Measurements from ENCODE around the gene NCF1. TPM values are rescaled to one million over a fixed set of nuclear protein-coding genes. Genes with fewer than 3 reads are reported as not detected.
"Not testable (repeated sequence)": the region's sequence is repeated elsewhere in the genome, so short reads cannot be mapped to it uniquely, and the experiment has no call there.

Gene NCF1
- total and polyA plus RNA-seq, 10 donors, result 85.9 to 243 (median 129) TPM

DNA sequence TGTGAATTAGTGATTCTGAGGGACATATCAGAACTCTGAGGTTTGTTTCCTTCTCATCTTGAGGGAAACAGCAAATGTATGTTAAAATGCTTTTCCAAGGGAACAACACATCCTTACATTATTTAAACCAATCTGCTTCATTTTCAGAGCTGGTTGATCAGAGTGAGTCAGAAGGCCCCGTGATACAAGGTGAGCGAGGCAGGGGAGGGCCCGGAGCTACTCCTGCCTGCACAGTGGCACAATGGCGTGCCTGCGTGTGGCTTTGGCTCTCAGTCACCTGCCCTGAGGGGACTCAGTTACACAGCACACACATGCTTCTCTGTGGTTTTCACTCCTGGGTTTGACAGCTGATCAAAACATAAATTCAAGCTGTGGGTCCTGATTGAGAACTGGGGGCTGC is 17.1 kb upstream of the NCF1 start:
- H3K36me3 ChIP-seq; H3K9me3 ChIP-seq; intact Hi-C loops (cut with DNase I; ENCODE audit: low total_unique reads); H3K27me3 ChIP-seq (replicated peaks in 1 of 7); H3K4me3 ChIP-seq; H3K27ac ChIP-seq; H3K4me1 ChIP-seq; DNase-seq: not testable (repeated sequence)
- no CpG with 5 or more reads among the region's 5 CpGs for WGBS, 5 donors

DNA sequence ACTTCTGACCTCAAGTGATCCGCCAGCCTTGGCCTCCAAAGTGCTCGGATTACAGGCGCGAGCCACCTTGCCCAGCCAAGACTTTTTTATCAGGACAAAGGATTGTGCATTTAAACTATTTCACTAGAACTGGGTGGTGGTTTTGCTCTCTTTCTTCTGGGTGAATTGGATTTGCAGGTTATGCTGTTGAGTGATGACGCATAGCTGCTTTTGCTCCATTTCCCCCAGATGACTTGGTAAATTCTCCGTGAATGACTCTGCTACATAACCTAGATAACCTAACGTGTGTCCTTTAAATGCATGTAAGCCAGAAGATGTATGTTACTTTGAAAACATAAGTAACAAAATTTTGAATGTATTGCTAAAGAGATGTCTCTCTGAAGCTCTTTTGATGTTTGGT is 15.5 kb upstream of the NCF1 start:
- H3K4me1 ChIP-seq; DNase-seq; H3K4me3 ChIP-seq; H3K36me3 ChIP-seq; intact Hi-C loops (cut with DNase I; ENCODE audit: low total_unique reads); H3K27ac ChIP-seq; H3K9me3 ChIP-seq; H3K27me3 ChIP-seq (replicated peaks in 1 of 7): not testable (repeated sequence)
- no CpG with 5 or more reads among the region's 7 CpGs for WGBS, 5 donors

DNA sequence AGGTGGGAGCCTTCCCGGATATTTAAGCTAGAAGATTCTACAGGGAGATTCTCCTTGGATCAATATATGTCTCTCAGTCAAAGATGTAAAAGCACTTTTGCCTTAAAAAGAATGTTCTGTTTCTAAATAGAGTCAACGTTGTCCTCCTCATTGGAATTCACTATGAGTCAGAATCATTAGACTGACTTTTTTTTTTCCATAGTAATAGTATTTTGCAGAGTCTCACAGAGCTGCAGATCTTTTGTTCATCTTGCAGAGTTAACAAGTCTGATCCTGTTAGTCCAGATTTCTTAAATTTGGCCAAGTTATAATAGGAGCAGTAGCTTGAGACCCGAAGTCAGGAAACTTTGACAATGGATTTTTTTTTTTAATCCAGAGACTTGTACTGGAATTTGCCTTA is 14.8 kb upstream of the NCF1 start:
- not testable (repeated sequence) for H3K36me3 ChIP-seq

DNA sequence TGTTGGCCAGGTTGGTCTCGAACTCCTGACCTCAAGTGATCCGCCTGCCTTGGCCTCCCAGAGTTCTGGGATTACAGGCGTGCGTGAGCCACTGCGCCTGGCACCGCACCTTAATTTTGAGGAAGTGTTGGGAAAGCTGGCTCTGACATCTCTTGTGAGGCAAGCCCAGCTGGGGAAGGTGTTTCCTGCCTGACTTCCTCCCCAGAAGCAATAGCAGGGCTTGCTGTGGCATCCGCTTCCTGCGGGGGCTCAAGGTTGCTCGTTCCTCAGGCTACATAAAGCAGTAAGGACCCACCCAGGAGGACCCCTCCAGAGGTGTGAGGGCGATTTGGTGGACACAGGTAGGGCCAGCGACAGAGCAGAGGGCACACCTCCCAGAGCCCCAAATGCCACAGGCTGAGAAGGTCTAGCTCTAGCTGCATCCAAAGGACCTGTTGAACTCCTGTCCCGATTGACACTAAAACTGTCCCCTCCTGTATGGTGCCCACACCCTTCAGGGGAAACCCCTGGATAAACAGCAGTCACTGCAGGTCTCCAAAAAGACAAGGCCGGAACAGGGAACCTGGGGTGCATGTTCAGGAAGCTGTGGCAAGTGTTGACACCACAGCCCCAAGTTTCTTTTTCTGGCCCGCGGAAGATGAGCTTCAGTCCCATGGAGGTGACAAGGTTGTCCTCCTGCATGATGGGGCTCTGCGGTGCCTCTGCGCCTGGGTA is 8.4 kb upstream of the NCF1 start:
- H3K4me3 ChIP-seq; DNase-seq; H3K27me3 ChIP-seq (replicated peaks in 1 of 7); H3K9me3 ChIP-seq; intact Hi-C loops (cut with DNase I; ENCODE audit: low total_unique reads); H3K36me3 ChIP-seq: not testable (repeated sequence)
- Histone ChIP-seq H3K4me1 (peaks cover 0 to 19% (median 6%) of the 10 kb centered on the region in 6 donors), H3K27ac (peak overlapping the region in 2 of 8 donors; percentile 45 to 67)
- no CpG with 5 or more reads among the region's 17 CpGs for WGBS, 5 donors

More for the DNA sequence above, 14.8 kb upstream of the NCF1 start:
- peak overlapping the region in 1 of 8 donors; percentile 45 for H3K27ac ChIP-seq
- DNase-seq; H3K27me3 ChIP-seq (replicated peaks in 1 of 7); H3K4me3 ChIP-seq; intact Hi-C loops (cut with DNase I; ENCODE audit: low total_unique reads); H3K9me3 ChIP-seq; H3K4me1 ChIP-seq: not testable (repeated sequence)
- WGBS, 5 donors, result no CpG with 5 or more reads among the region's 3 CpGs

DNA sequence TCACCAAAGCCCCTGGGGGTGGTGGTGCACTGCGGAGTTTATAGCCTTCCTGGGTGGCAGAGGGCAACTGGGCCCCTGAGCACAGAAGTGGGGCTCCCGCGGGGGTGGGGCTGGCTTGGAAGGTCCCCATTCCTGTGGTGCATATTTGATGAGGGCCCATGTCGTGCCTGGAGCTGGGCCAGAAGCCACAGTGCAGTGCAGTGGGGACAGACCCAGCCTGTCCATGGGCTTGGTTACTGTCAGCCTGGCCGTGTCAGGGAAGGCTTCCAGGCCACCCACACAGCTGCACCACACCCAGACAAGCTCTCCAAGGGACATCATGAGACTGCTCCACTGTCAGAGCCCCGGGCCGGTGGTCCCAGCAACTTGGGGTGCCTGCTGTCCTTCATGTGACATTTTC is 7.3 kb upstream of the NCF1 start:
- H3K36me3 ChIP-seq; H3K27me3 ChIP-seq (replicated peaks in 1 of 7); intact Hi-C loops (cut with DNase I; ENCODE audit: low total_unique reads); DNase-seq; H3K4me3 ChIP-seq; H3K9me3 ChIP-seq: not testable (repeated sequence)
- Histone ChIP-seq H3K27ac (peak overlapping the region in 1 of 8 donors; percentile 82), H3K4me1 (peaks cover 0 to 19% (median 6%) of the 10 kb centered on the region in 6 donors)
- WGBS, 5 donors, result 40% methylated on average over 1 of the region's 7 CpGs; no CpG with 5 or more reads in 4 of the 5 donors

DNA sequence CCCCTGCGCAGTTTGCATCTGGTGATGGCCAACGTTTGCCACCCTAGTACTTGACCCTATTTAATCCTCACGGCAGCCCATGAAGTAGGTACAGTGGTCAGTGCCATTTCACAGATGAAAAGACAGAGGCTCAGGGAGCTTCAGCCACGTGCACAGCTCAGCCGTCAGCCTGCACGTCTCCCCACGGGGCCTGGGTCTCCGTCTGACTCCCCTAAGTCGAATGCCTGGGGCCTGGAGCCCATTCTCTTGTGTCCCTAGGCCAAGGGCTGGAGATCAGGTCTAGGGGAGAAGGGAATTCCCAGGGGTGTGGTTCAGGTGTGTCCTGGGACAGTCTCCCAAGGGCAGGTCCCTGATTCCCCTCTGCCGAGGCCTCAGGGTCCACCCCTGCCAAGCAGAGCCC is 6.8 kb upstream of the NCF1 start:
- H3K27me3 ChIP-seq (replicated peaks in 1 of 7); H3K9me3 ChIP-seq; intact Hi-C loops (cut with DNase I; ENCODE audit: low total_unique reads); H3K4me3 ChIP-seq; H3K36me3 ChIP-seq: not testable (repeated sequence)
- Histone ChIP-seq H3K4me1 (peaks cover 0 to 19% (median 4%) of the 10 kb centered on the region in 6 donors), H3K27ac (peak overlapping the region in 4 of 8 donors; percentile 36 to 82 (median 44))
- peak; percentile 66 for DNase-seq
- WGBS, 5 donors, result 75 to 91% (median 78%) methylated on average over 6 to 8 of the region's 10 CpGs; no CpG with 5 or more reads in 1 of the 5 donors

DNA sequence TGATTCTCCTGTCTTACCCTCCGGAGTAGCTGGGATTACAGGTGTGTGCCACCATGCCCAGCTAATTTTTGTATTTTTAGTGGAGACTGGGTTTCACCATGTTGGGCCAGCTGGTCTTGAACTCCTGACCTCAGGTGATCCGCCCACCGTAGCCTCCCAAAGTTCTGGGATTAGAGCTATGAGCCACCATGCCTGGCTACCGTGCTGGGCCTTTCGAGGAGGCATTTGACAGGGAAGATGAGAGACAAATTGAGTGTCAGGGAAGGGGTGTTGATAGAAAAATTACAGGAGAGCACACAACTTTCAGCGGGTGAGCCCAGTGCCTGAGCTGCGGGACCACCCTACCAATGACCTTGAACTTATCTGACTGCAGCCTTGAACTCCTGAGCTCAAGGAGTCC is 3.7 kb upstream of the NCF1 start:
- Histone ChIP-seq H3K4me1 (peaks cover 0 to 13% (median 4%) of the 10 kb centered on the region in 6 donors), H3K27ac (peak overlapping the region in 1 of 8 donors; percentile 55)
- H3K27me3 ChIP-seq (replicated peaks in 1 of 7); H3K9me3 ChIP-seq; H3K36me3 ChIP-seq; H3K4me3 ChIP-seq; intact Hi-C loops (cut with DNase I; ENCODE audit: low total_unique reads); DNase-seq: not testable (repeated sequence)
- 73 to 100% (median 94%) methylated on average over 3 to 5 of the region's 7 CpGs for WGBS, 5 donors

DNA sequence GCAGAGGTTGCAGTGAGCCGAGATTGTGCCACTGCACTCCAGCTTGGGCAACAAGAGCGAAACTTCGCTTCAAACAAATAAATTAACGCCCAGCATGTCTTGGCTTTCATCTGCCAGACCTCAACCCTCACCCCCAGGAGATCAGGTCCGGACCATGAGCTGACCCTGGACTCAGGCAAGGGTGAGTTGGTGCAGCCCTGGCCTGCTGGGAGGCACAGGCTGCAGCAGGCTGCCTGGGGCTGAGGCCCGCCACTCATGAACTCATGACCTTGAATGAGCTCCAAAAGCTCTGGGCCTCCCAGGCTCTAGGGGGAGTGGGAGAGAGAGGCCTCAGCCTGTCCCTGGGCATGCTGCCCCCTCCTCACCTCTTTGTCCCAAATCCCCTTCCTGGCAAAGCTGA is 1.7 kb upstream of the NCF1 start:
- WGBS, 5 donors, result 87 to 95% (median 90%) methylated on average over 4 to 6 of the region's 6 CpGs
- H3K27me3 ChIP-seq (replicated peaks in 1 of 7); H3K4me3 ChIP-seq; H3K36me3 ChIP-seq; H3K9me3 ChIP-seq; intact Hi-C loops (cut with DNase I; ENCODE audit: low total_unique reads): not testable (repeated sequence)
- H3K4me1 ChIP-seq, result peaks cover 0 to 11% (median 1%) of the 10 kb centered on the region in 6 donors
- H3K27ac ChIP-seq, result peak overlapping the region in 1 of 8 donors; percentile 40
- peak; percentile 50 for DNase-seq

DNA sequence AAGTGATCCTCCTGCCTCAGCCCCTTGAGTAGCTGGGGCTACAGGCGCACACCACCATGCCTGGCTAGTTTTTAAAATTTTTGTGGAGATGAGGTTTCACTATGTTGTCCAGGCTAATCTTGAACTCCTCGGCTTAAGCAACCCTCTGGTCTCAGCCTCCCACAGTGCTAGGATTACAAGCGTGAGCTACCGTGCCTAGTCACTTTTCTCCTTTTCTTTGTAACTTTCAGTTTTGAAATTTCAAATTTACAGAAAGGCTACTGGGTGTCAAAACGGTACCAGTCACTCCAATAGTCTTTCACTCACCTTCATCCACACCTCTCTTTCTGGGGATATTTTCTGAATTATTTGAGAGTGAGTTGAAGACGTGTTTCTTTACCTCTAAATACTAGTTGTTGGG is 1.3 kb downstream of the NCF1 start:
- H3K36me3 ChIP-seq, result peaks cover 0 to 11% (median 0%) of the 10 kb centered on the region in 6 donors
- H3K27me3 ChIP-seq (replicated peaks in 1 of 7); H3K4me3 ChIP-seq; H3K9me3 ChIP-seq; H3K4me1 ChIP-seq; intact Hi-C loops (cut with DNase I; ENCODE audit: low total_unique reads); DNase-seq; H3K27ac ChIP-seq: not testable (repeated sequence)
- no CpG with 5 or more reads among the region's 6 CpGs for WGBS, 5 donors

DNA sequence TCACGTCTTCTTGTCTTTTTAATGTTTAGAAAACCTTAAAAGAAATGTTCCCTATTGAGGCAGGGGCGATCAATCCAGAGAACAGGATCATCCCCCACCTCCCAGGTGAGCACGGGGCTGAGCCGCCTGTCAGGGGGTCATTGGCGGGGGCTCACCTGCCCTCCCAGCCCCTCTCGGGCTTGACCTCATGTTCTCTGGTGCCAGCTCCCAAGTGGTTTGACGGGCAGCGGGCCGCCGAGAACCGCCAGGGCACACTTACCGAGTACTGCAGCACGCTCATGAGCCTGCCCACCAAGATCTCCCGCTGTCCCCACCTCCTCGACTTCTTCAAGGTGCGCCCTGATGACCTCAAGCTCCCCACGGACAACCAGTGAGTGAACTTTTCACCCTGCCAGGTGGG is 5.2 kb downstream of the NCF1 start:
- H3K4me1 ChIP-seq; intact Hi-C loops (cut with DNase I; ENCODE audit: low total_unique reads): not testable (repeated sequence)

DNA sequence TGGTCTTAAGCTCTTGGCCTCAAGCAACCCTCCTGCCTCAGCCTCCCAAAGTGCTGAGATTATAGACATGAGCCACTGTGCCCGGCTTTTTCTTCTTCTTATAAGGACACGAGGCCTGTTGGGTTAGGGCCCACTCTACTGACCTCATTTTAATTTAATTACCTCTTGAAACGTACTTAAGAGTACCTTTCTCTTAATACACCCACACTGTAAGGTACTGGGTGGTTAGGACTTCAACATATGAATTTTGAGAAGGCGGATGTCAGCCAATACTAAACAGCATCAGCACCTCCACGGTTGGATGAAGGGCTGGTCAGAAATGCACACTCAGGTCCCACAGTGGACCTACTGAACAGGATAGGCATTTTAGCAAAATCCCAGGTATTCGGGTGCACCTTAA is 7.9 kb downstream of the NCF1 start:
- H3K27me3 ChIP-seq (replicated peaks in 1 of 7); H3K27ac ChIP-seq; intact Hi-C loops (cut with DNase I; ENCODE audit: low total_unique reads); H3K9me3 ChIP-seq; DNase-seq; H3K4me3 ChIP-seq; H3K4me1 ChIP-seq: not testable (repeated sequence)
- peaks cover 0 to 39% (median 0%) of the 10 kb centered on the region in 6 donors for H3K36me3 ChIP-seq
- WGBS, 5 donors, result 84 to 94% (median 92%) methylated on average over 3 to 5 of the region's 6 CpGs; no CpG with 5 or more reads in 1 of the 5 donors

More for the DNA sequence above, 5.2 kb downstream of the NCF1 start:
- H3K4me3 ChIP-seq; H3K27me3 ChIP-seq (replicated peaks in 1 of 7); DNase-seq; H3K9me3 ChIP-seq; H3K27ac ChIP-seq: not testable (repeated sequence)
- 88 to 95% (median 88%) methylated on average over 11 to 13 of the region's 17 CpGs; no CpG with 5 or more reads in 2 of the 5 donors for WGBS, 5 donors
- H3K36me3 ChIP-seq, result peaks cover 0 to 33% (median 0%) of the 10 kb centered on the region in 6 donors
